Colonic mucosa (tissue), 4 donors: ENCODE measurements around the gene AXDND1. TPM values are rescaled to one million over a fixed set of nuclear protein-coding genes. Genes with fewer than 3 reads are reported as not detected.

ENCODE experiments used
- DNase-seq: peaks from one replicate; pipeline ENCODE4 v3.0.0-alpha.2; 2020
- H3K27ac ChIP-seq: fragments of 200-600 bp; one replicate; pipeline ENCODE4 v1.8.0; 2021
- H3K27me3 ChIP-seq: fragments of 200-600 bp; one replicate; pipeline ENCODE4 v1.8.0; 2021
- H3K36me3 ChIP-seq: fragments of 200-600 bp; one replicate; pipeline ENCODE4 v1.8.0; 2021
- H3K4me1 ChIP-seq: fragments of 200-600 bp; one replicate; pipeline ENCODE4 v1.8.0; 2021; ENCODE audit warnings: mild to moderate bottlenecking
- H3K4me3 ChIP-seq: fragments of 200-600 bp; one replicate; pipeline ENCODE4 v1.8.0; 2021
- H3K9ac ChIP-seq, 2 donors: one replicate each; pipeline ENCODE4 v1.7.0; 2013; ENCODE audit warnings: control low read depth in 2 of 2, low read depth in 2 of 2, low read length in 2 of 2
- H3K9me3 ChIP-seq: fragments of 200-600 bp; one replicate; pipeline ENCODE4 v1.8.0; 2021
- intact Hi-C: fragments of 100-400 bp; cut with DNase I; formaldehyde crosslinking; loops from one replicate; pipeline ENCODE4 v1.14.1; 2022
- total RNA-seq, 2 donors: library from RNA; stranded (reverse); fragmentation: NEBNext Ultra II Directional in 1 of 2; extraction: Animal tissue kit (Norgen Biotek cat#: 25700) in 1 of 2; gene quantifications; one replicate each; pipeline ENCODE4 v1.2.1, GENCODE V29; 2021
- TF ChIP-seq, protein P1 (sequence below): fragments of 200-600 bp; IDR thresholded peaks from one replicate; pipeline ENCODE4 v1.8.0; 2022; ENCODE audit warnings: antibody characterized with exemption, mild to moderate bottlenecking
- donor health status: healthy.
- donor health status: DM: no; HTN: no; CAD: no.
- donor health status: DM: no; HTN: no; CAD: no.

AXDND1 gene
- total RNA-seq, 2 donors from 2014 or later: 2.8 to 7.9 TPM

GRCh38 chr1:179369751-179370341 is 4.1 kb downstream of the AXDND1 start:
- Histone ChIP-seq H3K9ac (no peak overlapping the region), H3K27me3 (no peaks in the 10 kb centered on the region), H3K4me1 (no peaks in the 10 kb centered on the region), H3K4me3 (no peak overlapping the region), H3K36me3 (no peaks in the 10 kb centered on the region), H3K9me3 (no peaks in the 10 kb centered on the region), H3K27ac (no peak overlapping the region)
- peak; percentile 39 for DNase-seq
- intact Hi-C loops: loop anchor here (2.0 to 5.0 kb wide), 2 partner anchors 119 to 293 kb away; no protein-coding TSS in a partner anchor
- TF ChIP-seq, protein P1, sequence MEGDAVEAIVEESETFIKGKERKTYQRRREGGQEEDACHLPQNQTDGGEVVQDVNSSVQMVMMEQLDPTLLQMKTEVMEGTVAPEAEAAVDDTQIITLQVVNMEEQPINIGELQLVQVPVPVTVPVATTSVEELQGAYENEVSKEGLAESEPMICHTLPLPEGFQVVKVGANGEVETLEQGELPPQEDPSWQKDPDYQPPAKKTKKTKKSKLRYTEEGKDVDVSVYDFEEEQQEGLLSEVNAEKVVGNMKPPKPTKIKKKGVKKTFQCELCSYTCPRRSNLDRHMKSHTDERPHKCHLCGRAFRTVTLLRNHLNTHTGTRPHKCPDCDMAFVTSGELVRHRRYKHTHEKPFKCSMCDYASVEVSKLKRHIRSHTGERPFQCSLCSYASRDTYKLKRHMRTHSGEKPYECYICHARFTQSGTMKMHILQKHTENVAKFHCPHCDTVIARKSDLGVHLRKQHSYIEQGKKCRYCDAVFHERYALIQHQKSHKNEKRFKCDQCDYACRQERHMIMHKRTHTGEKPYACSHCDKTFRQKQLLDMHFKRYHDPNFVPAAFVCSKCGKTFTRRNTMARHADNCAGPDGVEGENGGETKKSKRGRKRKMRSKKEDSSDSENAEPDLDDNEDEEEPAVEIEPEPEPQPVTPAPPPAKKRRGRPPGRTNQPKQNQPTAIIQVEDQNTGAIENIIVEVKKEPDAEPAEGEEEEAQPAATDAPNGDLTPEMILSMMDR: peak; percentile 75

DNA sequence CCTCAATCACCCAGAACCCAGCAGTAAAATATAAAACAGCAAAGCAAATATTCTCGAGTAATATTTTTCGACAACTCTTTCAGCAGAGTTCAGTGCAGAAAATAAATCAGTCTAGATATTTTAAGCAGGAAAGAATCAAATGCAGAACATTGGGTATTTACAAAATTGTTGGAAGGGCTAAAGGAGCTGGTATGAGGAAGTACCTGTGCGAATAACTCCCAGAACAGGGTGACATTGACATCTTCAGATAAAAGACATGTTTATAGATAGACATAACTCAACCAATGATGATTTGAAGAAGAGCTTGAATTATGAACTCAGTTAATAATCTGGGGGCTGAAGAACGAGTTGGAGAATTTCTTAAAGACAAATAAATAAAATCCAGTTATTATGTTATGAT is 6.4 kb downstream of the AXDND1 start:
- Histone ChIP-seq H3K9me3 (no peaks in the 10 kb centered on the region), H3K36me3 (no peaks in the 10 kb centered on the region), H3K4me3 (no peak overlapping the region), H3K9ac (no peak overlapping the region), H3K27ac (no peak overlapping the region), H3K27me3 (no peaks in the 10 kb centered on the region), H3K4me1 (no peaks in the 10 kb centered on the region)
- TF ChIP-seq, protein P1: no peak
- no peak for DNase-seq
- intact Hi-C loops: no loop called here

GRCh38 chr1:179376223-179376622 is 10.5 kb downstream of the AXDND1 start:
- Histone ChIP-seq H3K27ac (no peak overlapping the region), H3K9ac (no peak overlapping the region), H3K36me3 (no peaks in the 10 kb centered on the region), H3K27me3 (no peaks in the 10 kb centered on the region), H3K4me3 (no peak overlapping the region), H3K9me3 (no peaks in the 10 kb centered on the region), H3K4me1 (no peaks in the 10 kb centered on the region)
- intact Hi-C loops: no loop called here
- TF ChIP-seq, protein P1: no peak
- no peak for DNase-seq

DNA sequence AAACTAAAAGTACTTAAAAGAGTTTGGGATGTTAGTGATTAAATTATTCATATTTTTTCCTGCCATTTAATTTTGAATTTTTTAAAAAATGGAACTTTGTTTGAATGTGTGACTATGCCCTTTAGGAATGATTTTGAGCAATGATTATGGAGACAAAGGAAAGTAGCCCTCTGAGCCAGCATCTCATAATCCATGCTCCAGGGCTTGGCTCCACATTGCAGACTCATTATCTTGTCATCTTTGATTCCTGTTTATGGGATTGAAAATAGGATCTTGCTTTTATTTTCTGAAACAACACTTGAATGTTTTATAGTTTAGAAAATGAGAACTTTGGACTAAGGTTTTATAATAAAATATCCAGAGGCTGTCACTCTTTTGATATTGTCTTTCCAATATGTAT is 14.5 kb downstream of the AXDND1 start:
- no peak overlapping the region for H3K9ac ChIP-seq
- H3K4me1 ChIP-seq: no peaks in the 10 kb centered on the region
- TF ChIP-seq, protein P1: no peak
- H3K27ac ChIP-seq: no peak overlapping the region
- no peaks in the 10 kb centered on the region for H3K27me3 ChIP-seq
- intact Hi-C loops: no loop called here
- no peak for DNase-seq
- no peaks in the 10 kb centered on the region for H3K9me3 ChIP-seq
- H3K4me3 ChIP-seq: no peak overlapping the region
- H3K36me3 ChIP-seq: no peaks in the 10 kb centered on the region

DNA sequence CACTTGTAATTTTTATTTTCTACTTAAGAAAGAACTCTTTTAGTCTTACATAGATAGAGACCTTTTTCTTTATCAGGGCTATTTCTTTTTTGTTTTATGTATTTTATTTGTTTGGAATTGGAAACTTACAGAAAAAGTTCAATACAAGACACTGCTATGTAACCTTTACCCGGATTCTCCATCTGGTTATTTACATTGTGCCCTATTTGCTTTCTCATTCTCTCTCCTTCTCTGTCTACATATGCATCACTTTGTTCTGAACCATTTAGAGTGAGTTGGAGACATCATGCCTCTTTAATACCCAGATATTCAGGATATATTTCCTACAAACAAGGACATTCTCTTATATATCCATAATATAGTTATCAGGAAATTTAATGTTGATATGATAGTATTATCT is 18.3 kb downstream of the AXDND1 start:
- H3K27ac ChIP-seq: no peak overlapping the region
- no peak overlapping the region for H3K4me3 ChIP-seq
- H3K9me3 ChIP-seq: no peaks in the 10 kb centered on the region
- TF ChIP-seq, protein P1: no peak
- no peaks in the 10 kb centered on the region for H3K27me3 ChIP-seq
- no peaks in the 10 kb centered on the region for H3K4me1 ChIP-seq
- intact Hi-C loops: no loop called here
- no peak for DNase-seq
- H3K9ac ChIP-seq: no peak overlapping the region
- no peaks in the 10 kb centered on the region for H3K36me3 ChIP-seq
